Karpas-422 (cell line): ENCODE results near the gene ANKFY1. TPM values are rescaled to one million over a fixed set of nuclear protein-coding genes. Genes with fewer than 3 reads are reported as not detected.

Experiments
- DNase-seq: peaks from one replicate; pipeline ENCODE4 v3.0.0-alpha.2; 2015
- H2AFZ ChIP-seq: fragments of 200-600 bp; sonication (generic); 2 replicates; pipeline ENCODE4 v1.6.1; 2014; ENCODE audit warnings: antibody characterized with exemption, low read length, mixed read lengths
- H3K27ac ChIP-seq: fragments of 200-600 bp; sonication (generic); 2 replicates; pipeline ENCODE4 v1.5.1; 2014; ENCODE audit warnings: mild to moderate bottlenecking, low read length, moderate library complexity
- H3K27me3 ChIP-seq: fragments of 200-600 bp; sonication (generic); 2 replicates; pipeline ENCODE4 v1.6.1; 2014; ENCODE audit warnings: low read length, mixed read lengths
- H3K36me3 ChIP-seq: fragments of 200-600 bp; sonication (generic); 2 replicates; pipeline ENCODE4 v1.6.1; 2014; ENCODE audit warnings: low read length, mixed read lengths; ENCODE audit not compliant: insufficient read depth
- H3K4me1 ChIP-seq: fragments of 200-600 bp; sonication (generic); 2 replicates; pipeline ENCODE4 v1.6.1; 2014; ENCODE audit warnings: mild to moderate bottlenecking, low read length, mixed read lengths
- H3K4me2 ChIP-seq: fragments of 200-600 bp; sonication (generic); 2 replicates; pipeline ENCODE4 v1.6.1; 2014; ENCODE audit warnings: low read length, low read depth, mild to moderate bottlenecking; ENCODE audit not compliant: poor library complexity, severe bottlenecking
- H3K4me3 ChIP-seq: fragments of 200-600 bp; sonication (generic); 2 replicates; pipeline ENCODE4 v1.5.1; 2014; ENCODE audit warnings: mild to moderate bottlenecking, antibody characterized with exemption, low read length, mixed read lengths
- H3K79me2 ChIP-seq: fragments of 200-600 bp; sonication (generic); 2 replicates; pipeline ENCODE4 v1.6.1; 2014; ENCODE audit warnings: mild to moderate bottlenecking, low read length, mixed read lengths
- H3K9ac ChIP-seq: fragments of 200-600 bp; sonication (generic); 2 replicates; pipeline ENCODE4 v1.6.0; 2014; ENCODE audit warnings: low read length
- H3K9me2 ChIP-seq: fragments of 200-600 bp; sonication (generic), shearing (Covaris generic); replicated peaks from 2 replicates; pipeline ENCODE4 v1.6.0; 2014; ENCODE audit warnings: mild to moderate bottlenecking, low read length, moderate library complexity; ENCODE audit not compliant: insufficient read depth
- H3K9me3 ChIP-seq: fragments of 300-700, 200-600 bp; sonication (generic); 2 replicates; pipeline ENCODE4 v1.6.1; 2014; ENCODE audit warnings: low read length, mixed read lengths
- H4K20me1 ChIP-seq: fragments of 200-600 bp; sonication (generic); 2 replicates; pipeline ENCODE4 v1.6.1; 2014; ENCODE audit warnings: mild to moderate bottlenecking, antibody characterized with exemption, low read length, low read depth; ENCODE audit not compliant: insufficient read depth
- total RNA-seq: library from RNA; depleted of rRNA; stranded (reverse); fragments of >200 nt; shearing (Covaris generic); gene quantifications from 2 replicates; pipeline ENCODE4 v1.2.3, GENCODE V29; 2014; ENCODE audit warnings: low replicate concordance

ANKFY1 gene
- total RNA-seq, 1 experiment from 2014 or later, result 34.4 TPM

DNA sequence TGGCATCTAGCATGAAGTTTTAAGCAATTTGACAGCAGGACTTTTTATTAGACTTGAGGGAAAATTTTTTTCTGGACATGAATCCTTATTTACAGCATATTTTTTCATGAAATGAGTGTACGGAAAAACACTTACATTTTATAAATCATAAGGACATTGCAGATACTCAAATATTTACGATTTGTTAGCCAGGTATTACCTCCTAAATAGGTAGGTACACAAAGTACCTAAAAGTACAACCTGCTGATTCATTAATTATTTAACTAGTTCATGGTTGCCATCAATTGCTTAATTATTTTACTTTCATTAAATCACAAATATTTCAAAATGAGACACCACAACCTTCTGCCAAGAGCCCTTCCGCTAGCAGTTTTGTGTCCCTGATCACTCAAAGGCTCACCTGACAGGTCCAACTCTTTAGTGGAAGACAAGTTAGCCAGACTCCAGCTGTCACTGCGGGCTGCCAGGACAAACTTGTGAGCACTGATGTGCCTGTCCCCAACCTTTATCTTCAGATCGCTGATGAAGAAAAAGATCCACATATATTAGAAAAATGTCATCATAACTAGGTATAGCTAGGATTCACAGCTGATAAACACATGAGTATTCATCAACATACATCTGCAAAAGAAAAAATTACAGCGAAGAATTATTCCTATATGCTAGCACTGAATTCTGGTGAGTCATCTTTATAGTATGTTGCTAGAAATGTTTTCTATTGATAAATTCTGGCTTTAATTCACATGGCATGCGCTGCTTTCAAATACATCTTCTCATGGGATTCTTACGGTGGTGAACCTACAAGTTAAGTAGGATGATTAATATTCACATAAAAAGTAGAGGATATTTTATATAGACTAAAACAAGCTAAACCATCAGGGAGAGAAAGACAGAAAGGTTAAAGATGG lies 28.2 kb downstream of the ANKFY1 start:
- H3K4me1 ChIP-seq, result no peaks in the 10 kb centered on the region
- H4K20me1 ChIP-seq, result no peaks in the 10 kb centered on the region
- no peak overlapping the region for H3K4me3 ChIP-seq
- H3K9ac ChIP-seq, result no peak overlapping the region
- no peak overlapping the region for H3K27ac ChIP-seq
- H2AFZ ChIP-seq, result no peak overlapping the region
- no peak for DNase-seq
- H3K9me2 ChIP-seq, result no peaks in the 10 kb centered on the region
- H3K36me3 ChIP-seq, result peaks cover 47% of the 10 kb centered on the region
- H3K4me2 ChIP-seq, result no peak overlapping the region
- no peaks in the 10 kb centered on the region for H3K27me3 ChIP-seq
- H3K79me2 ChIP-seq, result peaks cover 72% of the 10 kb centered on the region
- no peaks in the 10 kb centered on the region for H3K9me3 ChIP-seq

DNA sequence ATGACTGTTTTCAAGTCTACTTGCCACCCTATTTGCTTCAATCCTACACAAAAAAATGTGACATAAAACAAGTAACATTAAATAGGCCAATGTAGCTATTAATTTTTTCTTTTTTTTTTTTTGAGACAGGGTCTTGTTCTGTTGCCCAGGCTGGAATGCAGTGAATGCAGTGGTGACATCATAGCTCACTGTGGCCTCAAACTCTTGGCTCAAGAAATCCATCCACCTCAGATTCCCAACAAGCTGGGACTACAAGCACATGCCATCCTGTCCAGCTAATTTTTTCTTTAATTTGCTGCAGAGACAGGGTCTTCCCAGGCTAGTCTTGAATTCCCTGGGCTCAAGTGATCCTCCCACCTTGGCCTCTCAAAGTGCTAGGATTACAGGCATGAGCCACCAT lies 29.4 kb downstream of the ANKFY1 start:
- Histone ChIP-seq H2AFZ (no peak overlapping the region), H3K9ac (no peak overlapping the region), H3K4me1 (no peaks in the 10 kb centered on the region), H3K9me2 (no peaks in the 10 kb centered on the region), H3K4me2 (no peak overlapping the region), H3K4me3 (no peak overlapping the region), H4K20me1 (no peaks in the 10 kb centered on the region), H3K36me3 (peaks cover 57% of the 10 kb centered on the region), H3K79me2 (peaks cover 80% of the 10 kb centered on the region), H3K27ac (no peak overlapping the region), H3K27me3 (no peaks in the 10 kb centered on the region), H3K9me3 (no peaks in the 10 kb centered on the region)
- no peak for DNase-seq

DNA sequence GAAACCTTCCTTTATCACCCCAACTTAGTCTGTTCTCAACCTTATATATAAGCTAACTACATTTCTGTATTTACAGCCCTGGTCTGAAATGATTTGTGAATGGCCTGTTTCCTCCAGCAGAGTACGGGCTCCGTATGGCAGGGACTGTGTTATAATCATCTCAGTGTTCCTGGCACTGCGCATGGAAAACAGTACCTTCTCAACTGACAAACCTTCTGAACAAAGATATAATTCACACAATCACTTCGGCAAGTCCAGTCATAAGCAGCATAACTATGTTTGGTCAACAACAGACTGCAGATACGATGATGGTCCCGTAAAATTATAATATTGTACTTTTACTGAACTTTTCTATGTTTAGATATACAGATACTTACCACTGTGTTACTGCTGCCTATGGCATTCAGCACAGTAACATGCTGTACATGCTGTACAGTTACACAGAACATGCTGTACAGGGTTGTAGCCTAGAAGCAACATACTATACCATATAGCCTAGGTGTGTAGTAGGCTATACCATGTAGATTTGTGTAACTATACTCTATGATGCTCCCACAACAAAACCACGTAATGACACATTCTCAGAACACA lies 30.0 kb downstream of the ANKFY1 start:
- peaks cover 57% of the 10 kb centered on the region for H3K36me3 ChIP-seq
- DNase-seq, result no peak
- no peak overlapping the region for H2AFZ ChIP-seq
- no peak overlapping the region for H3K4me3 ChIP-seq
- H4K20me1 ChIP-seq, result no peaks in the 10 kb centered on the region
- H3K9ac ChIP-seq, result no peak overlapping the region
- no peaks in the 10 kb centered on the region for H3K9me3 ChIP-seq
- no peaks in the 10 kb centered on the region for H3K27me3 ChIP-seq
- no peak overlapping the region for H3K27ac ChIP-seq
- no peak overlapping the region for H3K4me2 ChIP-seq
- H3K79me2 ChIP-seq, result peaks cover 77% of the 10 kb centered on the region
- no peaks in the 10 kb centered on the region for H3K4me1 ChIP-seq
- H3K9me2 ChIP-seq, result no peaks in the 10 kb centered on the region

DNA sequence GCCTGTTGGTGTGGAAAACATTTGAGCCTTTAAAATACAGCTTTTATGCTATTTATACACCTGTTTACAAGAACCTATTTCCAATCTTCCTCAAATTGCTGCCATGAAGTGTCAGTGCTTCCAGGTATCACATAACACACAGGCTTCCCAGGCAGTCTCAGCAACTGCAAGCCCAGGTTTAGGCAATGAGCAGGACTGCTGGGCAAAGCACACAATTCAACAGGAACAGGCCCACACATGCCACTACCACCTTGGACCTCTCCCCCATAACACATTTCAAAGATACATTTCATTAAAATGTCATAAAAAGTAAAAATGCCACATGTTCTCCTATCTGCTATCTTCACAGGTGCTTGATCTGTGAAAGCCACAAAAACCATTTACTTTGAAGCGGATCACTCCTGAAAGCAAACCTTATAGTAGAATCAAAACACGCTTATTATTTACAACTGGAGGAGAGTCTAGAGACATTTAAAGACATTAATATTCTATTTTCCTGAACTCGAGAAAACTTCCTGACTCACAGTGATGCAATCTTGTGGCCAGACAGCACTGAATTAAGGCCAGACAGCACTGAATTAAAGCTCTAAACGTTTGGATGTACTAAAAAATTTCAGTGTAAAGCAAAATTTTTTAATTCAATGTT lies 31.5 kb downstream of the ANKFY1 start:
- Histone ChIP-seq H3K27ac (no peak overlapping the region), H3K4me2 (no peak overlapping the region), H3K36me3 (peaks cover 55% of the 10 kb centered on the region)

DNA sequence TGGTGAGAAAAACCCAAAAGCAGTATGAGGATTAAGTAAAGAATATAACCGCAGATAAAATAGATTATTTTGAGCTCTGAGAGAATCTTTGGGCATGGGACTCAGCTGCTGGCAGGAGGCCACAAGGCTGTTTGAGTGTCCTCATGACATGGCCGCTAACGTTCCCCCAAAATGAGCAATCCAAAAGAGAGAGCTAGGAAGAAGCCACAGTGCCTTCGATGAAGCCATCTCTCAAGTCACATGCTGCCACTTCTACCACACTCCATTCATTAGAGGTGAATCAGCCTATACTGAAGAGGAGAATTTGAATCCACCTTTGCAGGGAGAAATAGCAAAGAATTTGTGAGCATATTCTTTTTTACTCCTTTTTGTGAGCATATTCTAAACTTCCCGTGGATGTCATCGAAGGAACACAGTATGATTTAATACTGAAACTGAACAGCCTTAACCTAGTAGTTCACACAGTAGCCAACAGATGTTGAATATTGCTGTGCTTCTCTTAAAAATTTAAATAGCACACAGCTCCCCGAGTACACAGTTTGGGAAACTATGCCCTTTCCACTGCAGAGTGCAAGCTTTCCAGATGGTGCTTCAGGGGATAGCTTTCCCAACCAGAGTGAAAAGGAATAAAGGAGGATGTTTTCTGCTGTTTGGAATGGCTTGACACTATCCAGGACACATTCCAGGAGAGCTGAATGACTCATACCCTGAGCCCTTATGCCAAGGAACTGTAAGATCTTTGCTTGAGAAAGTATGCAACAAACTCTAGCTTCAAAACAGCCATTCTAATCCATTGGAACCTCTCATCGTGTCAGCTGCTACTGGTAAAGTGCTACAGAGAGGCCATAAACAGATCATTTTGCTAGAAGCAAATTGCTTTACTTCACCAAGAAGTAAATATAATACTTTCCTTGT lies 33.9 kb downstream of the ANKFY1 start:
- no peak overlapping the region for H3K4me3 ChIP-seq
- H3K27me3 ChIP-seq, result no peaks in the 10 kb centered on the region
- DNase-seq, result no peak
- H3K9me2 ChIP-seq, result no peaks in the 10 kb centered on the region
- no peak overlapping the region for H2AFZ ChIP-seq
- no peak overlapping the region for H3K9ac ChIP-seq
- no peaks in the 10 kb centered on the region for H3K4me1 ChIP-seq
- no peaks in the 10 kb centered on the region for H4K20me1 ChIP-seq
- no peaks in the 10 kb centered on the region for H3K9me3 ChIP-seq
- peaks cover 83% of the 10 kb centered on the region for H3K79me2 ChIP-seq
- no peak overlapping the region for H3K27ac ChIP-seq
- H3K4me2 ChIP-seq, result no peak overlapping the region
- peaks cover 51% of the 10 kb centered on the region for H3K36me3 ChIP-seq

More for the DNA sequence above, 31.5 kb downstream of the ANKFY1 start:
- Histone ChIP-seq H3K9me2 (no peaks in the 10 kb centered on the region), H3K79me2 (peaks cover 78% of the 10 kb centered on the region), H3K4me3 (no peak overlapping the region), H3K9ac (no peak overlapping the region), H3K27me3 (no peaks in the 10 kb centered on the region), H2AFZ (no peak overlapping the region), H4K20me1 (no peaks in the 10 kb centered on the region), H3K9me3 (no peaks in the 10 kb centered on the region), H3K4me1 (no peaks in the 10 kb centered on the region)
- DNase-seq, result no peak

DNA sequence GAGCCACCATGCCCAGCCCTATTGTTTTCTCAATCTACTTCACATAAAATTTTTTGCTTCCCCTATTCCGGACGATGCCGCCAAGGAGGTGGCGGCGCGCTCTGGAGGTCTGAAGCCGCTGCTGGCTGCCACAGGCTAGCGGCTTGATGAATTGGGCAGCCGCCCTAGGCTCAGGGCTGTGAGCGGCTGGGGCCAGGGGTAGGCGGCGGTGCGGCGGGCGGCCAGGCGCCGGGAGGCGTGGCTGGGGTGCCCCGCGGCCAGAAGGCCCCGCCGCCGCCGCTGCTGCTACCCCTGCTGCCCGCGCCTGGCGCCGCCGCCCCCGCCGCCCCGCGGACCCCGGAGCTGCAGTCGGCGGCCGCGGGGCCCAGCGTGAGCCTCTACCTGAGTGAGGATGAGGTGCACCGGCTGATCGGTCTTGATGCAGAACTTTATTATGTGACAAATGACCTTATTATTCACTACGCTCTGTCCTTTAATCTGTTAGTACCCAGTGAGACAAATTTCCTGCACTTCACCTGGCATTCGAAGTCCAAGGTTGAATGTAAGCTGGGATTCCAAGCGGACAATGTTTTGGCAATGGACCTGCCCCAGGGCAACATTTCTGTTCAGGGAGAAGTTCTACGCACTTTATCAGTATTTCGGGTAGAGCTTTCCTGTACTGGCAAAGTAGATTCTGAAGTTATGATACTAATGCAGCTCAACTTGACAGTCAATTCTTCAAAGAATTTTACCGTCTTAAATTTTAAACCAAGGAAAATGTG lies 41.7 kb downstream of the ANKFY1 start:
- no peak overlapping the region for H3K4me3 ChIP-seq
- no peaks in the 10 kb centered on the region for H3K27me3 ChIP-seq
- peaks cover 41% of the 10 kb centered on the region for H3K79me2 ChIP-seq
- peaks cover 14% of the 10 kb centered on the region; the same call in 1 of the 2 replicates for H3K36me3 ChIP-seq
- no peak overlapping the region for H3K27ac ChIP-seq
- no peak for DNase-seq
- H4K20me1 ChIP-seq, result no peaks in the 10 kb centered on the region
- no peak overlapping the region for H3K9ac ChIP-seq
- no peaks in the 10 kb centered on the region for H3K9me3 ChIP-seq
- H3K9me2 ChIP-seq, result no peaks in the 10 kb centered on the region
- H3K4me1 ChIP-seq, result no peaks in the 10 kb centered on the region
- no peak overlapping the region for H3K4me2 ChIP-seq
- no peak overlapping the region for H2AFZ ChIP-seq

DNA sequence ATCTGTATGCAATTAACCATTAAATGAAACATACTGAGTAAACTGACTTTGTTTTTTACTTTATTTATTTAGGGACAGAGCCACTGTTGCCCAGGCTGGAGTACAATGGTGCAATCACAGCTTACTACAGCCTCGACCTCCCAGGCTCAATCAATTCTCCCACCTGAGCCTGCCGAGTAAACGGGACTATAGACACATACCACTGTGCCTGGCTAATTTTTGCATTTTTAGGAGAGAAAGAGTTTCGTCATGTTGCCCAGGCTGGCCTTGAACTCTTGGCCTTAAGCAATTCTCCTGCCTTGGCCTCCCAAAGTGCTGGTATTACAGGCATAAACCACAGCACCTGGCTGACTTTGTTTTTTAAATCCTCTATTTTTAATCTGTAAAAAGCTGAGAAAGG lies 42.6 kb downstream of the ANKFY1 start:
- Histone ChIP-seq H3K36me3 (peaks cover 17% of the 10 kb centered on the region; the same call in 1 of the 2 replicates), H3K4me2 (no peak overlapping the region), H3K79me2 (peaks cover 31% of the 10 kb centered on the region), H3K4me1 (peaks cover 7% of the 10 kb centered on the region), H3K9me3 (no peaks in the 10 kb centered on the region), H3K27ac (no peak overlapping the region), H4K20me1 (no peaks in the 10 kb centered on the region), H3K9ac (no peak overlapping the region), H3K4me3 (no peak overlapping the region), H2AFZ (no peak overlapping the region), H3K27me3 (no peaks in the 10 kb centered on the region), H3K9me2 (no peaks in the 10 kb centered on the region)
- DNase-seq, result no peak
